Measurements from ENCODE around the gene ABHD15. TPM values are rescaled to one million over a fixed set of nuclear protein-coding genes. Genes with fewer than 3 reads are reported as not detected.

Gene ABHD15
- total and polyA plus RNA-seq, 9 of the 15 experiments (the other 6 are each of a cell fraction or from before 2014, with no cell fraction given), result 0.85 to 4.2 (median 2.1) TPM

- TF ChIP-seq ZBTB12 (CRISPR knock-in tag; IDR thresholded peaks at IDR 0.05) (no peak), RUNX1 (IDR thresholded peaks at IDR 0.05; ENCODE audit: low read depth) (no peak), FOXA3 (CRISPR knock-in tag; conservative IDR thresholded peaks at IDR 0.05 in 1 of 2, IDR thresholded peaks at IDR 0.05 in 1 of 2) (no peak), THAP12 (CRISPR knock-in tag; IDR thresholded peaks at IDR 0.05) (no peak)
Observed at GRCh38 chr17:29571883-29572681, 5.2 kb upstream of the ABHD15 start (continued).

GRCh38 chr17:29571486-29571882, 4.6 kb upstream of the ABHD15 start:
- peaks cover 3% of the 10 kb centered on the region for H3K9me1 ChIP-seq (ENCODE audit: control insufficient read depth, insufficient read depth, low read length)
- H3K4me2 ChIP-seq (ENCODE audit: insufficient read depth, low read length), result no peak overlapping the region
- ChIA-PET CTCF (ENCODE audit: low intra/inter-chr PET ratio) (no interaction called here), POLR2A (interaction anchor here (0.6 kb wide), 1 partner anchor 415 kb away, joined by 4 read pairs; no protein-coding TSS in a partner anchor)
- no peaks in the 10 kb centered on the region for H3K27me3 ChIP-seq (ENCODE audit: control insufficient read depth in 2 of 2, insufficient read depth in 2 of 2, low read length in 2 of 2)
- no TSS peak for BruUV-seq (replicated peaks)
- peaks cover 3 to 69% of the 10 kb centered on the region in 2 experiments; a peak in 4 of 5 replicates for H3K4me1 ChIP-seq (replicated peaks in 1 of 2; ENCODE audit: control insufficient read depth in 2 of 2, insufficient read depth in 2 of 2, low read length in 2 of 2)
- peaks cover 32% of the 10 kb centered on the region; the same call in 2 of the 3 replicates for H3K36me3 ChIP-seq (ENCODE audit: control insufficient read depth, insufficient read depth, low read length)
- no peaks in the 10 kb centered on the region for H3K9me3 ChIP-seq (replicated peaks; ENCODE audit: control insufficient read depth, insufficient read depth, low read depth, low read length)
- H2AFZ ChIP-seq (ENCODE audit: low read depth, low read length), result no peak overlapping the region
- no peaks in the 10 kb centered on the region for H3K79me2 ChIP-seq (ENCODE audit: control insufficient read depth, insufficient read depth, low read length)
- WGBS (ENCODE audit: insufficient coverage, low coverage, missing lambda C conversion rate), result 79% methylated on average over 5 of the region's 6 CpGs
- no peak overlapping the region for H3K9ac ChIP-seq (ENCODE audit: insufficient read depth in 1 of 2, low read depth in 2 of 2, low read length in 2 of 2)
- no peak for DNase-seq (ENCODE audit: extremely low read depth in 1 of 4, low spot score in 3 of 4)
- H4K20me1 ChIP-seq (replicated peaks; ENCODE audit: control insufficient read depth, insufficient read depth, low read length), result no peaks in the 10 kb centered on the region
- intact Hi-C loops (cut with micrococcal nuclease) (no loop called here), in situ Hi-C loops (cut with MboI) (no loop called here)
- no peak overlapping the region for H3K27ac ChIP-seq (ENCODE audit: extremely low read depth, low read depth, low read length)
- no peak overlapping the region for H3K4me3 ChIP-seq
- ATAC-seq, result no peak
- FAIRE-seq, result no peak
- TF ChIP-seq ZNF778 (CRISPR knock-in tag; IDR thresholded peaks at IDR 0.05) (no peak), JUND (IDR thresholded peaks at IDR 0.05; ENCODE audit: borderline replicate concordance, low read depth, low read length) (no peak), JUND (tag; IDR thresholded peaks at IDR 0.05; ENCODE audit: borderline replicate concordance, low read depth, low read length) (no peak), ZNF143 (CRISPR knock-in tag; IDR thresholded peaks at IDR 0.05) (no peak), STAT5B (CRISPR knock-in tag; IDR thresholded peaks at IDR 0.05) (no peak), ZBTB9 (CRISPR knock-in tag; IDR thresholded peaks at IDR 0.05) (no peak), THRB (CRISPR knock-in tag; conservative IDR thresholded peaks at IDR 0.05) (no peak), ATF1 (CRISPR knock-in tag; IDR thresholded peaks at IDR 0.05) (no peak), ATF1 (tag; IDR thresholded peaks at IDR 0.05) (no peak)
